GM12878 (cell line): ENCODE data around the gene CNTNAP2. TPM values are rescaled to one million over a fixed set of nuclear protein-coding genes. Genes with fewer than 3 reads are reported as not detected.

Experiments
- ATAC-seq: fragments of 200-7000 bp; cut with Tn5 transposase; 3 replicates; pipeline ENCODE4 v1.9.1; 2020; ENCODE audit warnings: mild to moderate bottlenecking, moderate library complexity
- BruUV-seq: library from RNA; stranded (reverse); fragments of 400-500 nt; replicated peaks from 2 replicates; lab custom pipeline; 2021; lab: Mats Ljungman, UMichigan
- CTCF ChIA-PET: fragments of 300-600 bp; sonication (Branson Sonifier 250); formaldehyde crosslinking; extraction: SDS; loops from one replicate; lab custom pipeline; 2021; ENCODE audit warnings: inconsistent platforms; lab: Yijun Ruan, JAX
- POLR2A ChIA-PET: fragments of 350-600 bp; formaldehyde crosslinking; extraction: SDS; loops from one replicate; lab custom pipeline; 2021; ENCODE audit warnings: inconsistent platforms; lab: Charles Lee
- RAD21 ChIA-PET: fragments of 300-600 bp; sonication (Branson Sonifier 250); formaldehyde crosslinking; loops from one replicate; lab custom pipeline; 2023; ENCODE audit warnings: antibody characterized with exemption; ENCODE audit not compliant: unreplicated experiment; lab: Charles Lee
- SMC1A ChIA-PET: fragments of 300-600 bp; sonication (Branson Sonifier 250); formaldehyde crosslinking; loops from one replicate; lab custom pipeline; 2023; ENCODE audit not compliant: unreplicated experiment, uncharacterized antibody; lab: Charles Lee
- DNase-seq: peaks from one replicate; pipeline ENCODE4 v3.0.0-alpha.2; 2011; ENCODE audit warnings: low read depth, low spot score
- FAIRE-seq: peaks from 3 replicates; lab custom pipeline; 2011; peaks lifted over from hg19 to GRCh38; lab: Jason Lieb, UNC
- H2AFZ ChIP-seq: 2 replicates; pipeline ENCODE4 v1.6.0; 2011; ENCODE audit warnings: low read depth, low read length, control low read depth; ENCODE audit not compliant: control insufficient read depth
- H3K27ac ChIP-seq: 2 replicates; pipeline ENCODE4 v1.5.1; 2011; ENCODE audit warnings: control low read depth; ENCODE audit not compliant: control insufficient read depth, insufficient read depth
- H3K27me3 ChIP-seq, 2 experiments: replicated peaks in 1 of 2; 2 replicates each; pipeline versions ENCODE4 v1.6.0 to v1.6.1; 2011; ENCODE audit warnings: low read length in 1 of 2; ENCODE audit not compliant: control insufficient read depth in 2 of 2, insufficient read depth in 2 of 2
- H3K36me3 ChIP-seq, 2 experiments: 2 replicates each; pipeline ENCODE4 v1.5.1; 2011; ENCODE audit warnings: low read length in 1 of 2; ENCODE audit not compliant: control insufficient read depth in 2 of 2, insufficient read depth in 2 of 2
- H3K4me1 ChIP-seq: 2 replicates; pipeline ENCODE4 v1.6.1; 2011; ENCODE audit warnings: mild to moderate bottlenecking, low read length, moderate library complexity, mixed read lengths; ENCODE audit not compliant: control insufficient read depth, insufficient read depth
- H3K4me2 ChIP-seq: 2 replicates; pipeline ENCODE4 v1.6.0; 2011; ENCODE audit warnings: control low read depth; ENCODE audit not compliant: control insufficient read depth, insufficient read depth
- H3K4me3 ChIP-seq: fragments of 200-600 bp; sonication (generic); 2 replicates; pipeline ENCODE4 v1.5.1; 2016
- H3K79me2 ChIP-seq: 2 replicates; pipeline ENCODE4 v1.6.0; 2011; ENCODE audit warnings: low read length; ENCODE audit not compliant: control insufficient read depth, insufficient read depth
- H3K9ac ChIP-seq: 2 replicates; pipeline ENCODE4 v1.8.0; 2011; ENCODE audit warnings: low read length, control low read depth, mixed read lengths; ENCODE audit not compliant: control insufficient read depth, insufficient read depth
- H3K9me3 ChIP-seq: replicated peaks from 3 replicates; pipeline ENCODE4 v1.5.1; 2011; ENCODE audit warnings: mild to moderate bottlenecking, low read length; ENCODE audit not compliant: control insufficient read depth, insufficient read depth
- H4K20me1 ChIP-seq: 2 replicates; pipeline ENCODE4 v1.6.0; 2011; ENCODE audit not compliant: control insufficient read depth, insufficient read depth
- CHD4 ChIP-seq: fragments of 200-600 bp; sonication (generic); IDR thresholded peaks from 2 replicates; pipeline ENCODE4 v1.6.1; 2016; ENCODE audit warnings: mild to moderate bottlenecking
- DPF2 ChIP-seq: fragments of 450-650 bp; IDR thresholded peaks from 2 replicates; pipeline ENCODE4 v1.6.1; 2017; ENCODE audit warnings: mild to moderate bottlenecking
- ETV6 ChIP-seq, 2 experiments: fragments of 450-650 bp in 1 of 2; IDR thresholded peaks in 1 of 2; conservative IDR thresholded peaks in 1 of 2; 2 replicates each; pipeline ENCODE4 v1.6.1; 2014; ENCODE audit warnings: antibody characterized with exemption in 1 of 2, borderline replicate concordance in 1 of 2, low read depth in 1 of 2, mild to moderate bottlenecking in 1 of 2, moderate library complexity in 1 of 2
- JUND ChIP-seq: IDR thresholded peaks from 2 replicates; pipeline ENCODE4 v1.6.1; 2012; ENCODE audit warnings: low read depth, mild to moderate bottlenecking, low read length, improper control_type of control experiment, moderate library complexity
- MEF2B ChIP-seq: fragments of 450-650 bp; IDR thresholded peaks from 2 replicates; pipeline ENCODE4 v1.6.1; 2018; ENCODE audit warnings: mild to moderate bottlenecking, moderate library complexity; ENCODE audit not compliant: partially characterized antibody, poor library complexity, severe bottlenecking
- PBX3 ChIP-seq: IDR thresholded peaks from 2 replicates; pipeline ENCODE4 v1.6.1; 2011; ENCODE audit warnings: mild to moderate bottlenecking, low read depth, low read length, moderate library complexity; ENCODE audit not compliant: insufficient replicate concordance
- SMC3 ChIP-seq: IDR thresholded peaks from 2 replicates; pipeline ENCODE4 v1.6.1; 2011; ENCODE audit warnings: low read length, improper control_type of control experiment, borderline replicate concordance
- WRNIP1 ChIP-seq: IDR thresholded peaks from 2 replicates; pipeline ENCODE4 v1.6.1; 2011; ENCODE audit warnings: low read depth, low read length, improper control_type of control experiment, borderline replicate concordance
- ZBTB33 ChIP-seq: fragments of 450-650 bp; IDR thresholded peaks from 2 replicates; pipeline ENCODE4 v1.6.1; 2017; ENCODE audit warnings: mild to moderate bottlenecking
- WGBS: methylation state at CpG from one replicate; pipeline ENCODE4 v1.1.6; 2016; ENCODE audit warnings: low lambda C conversion rate; ENCODE audit not compliant: insufficient replicate concordance, insufficient coverage; ENCODE audit errors: missing lambda C conversion rate; 5-methylcytosine and 5-hydroxymethylcytosine counted together
- in situ Hi-C: fragments of 300-500 bp; cut with MboI; formaldehyde crosslinking; loops from 9 replicates; pipeline ENCODE4 v1.14.3; 2018; ENCODE audit warnings: mixed read lengths
- intact Hi-C: fragments of 100-400 bp; cut with micrococcal nuclease; formaldehyde crosslinking; loops from one replicate; pipeline ENCODE4 v1.14.2; 2022; ENCODE audit not compliant: unreplicated experiment
- polyA plus RNA-seq, 11 experiments: library from polyadenylated mRNA; depleted of rRNA in 4 of 11; unstranded in 6 of 11; stranded (reverse) in 5 of 11; fragments of >200 nt; fragmentation: Nextera tagmentation in 4 of 11; fragmentation: Illumina TruSeq in 1 of 11; extraction: Ambion mirVana in 4 of 11; extraction: Trizol in 1 of 11; gene quantifications; 1 replicate in 1 of 11; 2 replicates in 10 of 11; pipeline versions ENCODE4 v1.2.1 to v1.2.3, GENCODE V29; 2011 to 2016; ENCODE audit warnings: inconsistent platforms in 2 of 11, missing spikeins in 2 of 11, low read depth in 1 of 11
- total RNA-seq, 4 experiments: library from RNA; depleted of rRNA in 3 of 4; stranded (reverse); fragments of >200 nt in 3 of 4; fragmentation: Illumina TruSeq in 1 of 4; extraction: Trizol in 1 of 4; gene quantifications; 2 replicates each; pipeline versions ENCODE4 v1.2.1 to v1.2.3, GENCODE V29; 2013 to 2021

The CNTNAP2 gene
- total and polyA plus RNA-seq, 10 of the 15 experiments (the other 5 are each of a cell fraction or from before 2014, with no cell fraction given), result 0.03 to 0.08 (median 0.03) TPM; not detected in 7

DNA sequence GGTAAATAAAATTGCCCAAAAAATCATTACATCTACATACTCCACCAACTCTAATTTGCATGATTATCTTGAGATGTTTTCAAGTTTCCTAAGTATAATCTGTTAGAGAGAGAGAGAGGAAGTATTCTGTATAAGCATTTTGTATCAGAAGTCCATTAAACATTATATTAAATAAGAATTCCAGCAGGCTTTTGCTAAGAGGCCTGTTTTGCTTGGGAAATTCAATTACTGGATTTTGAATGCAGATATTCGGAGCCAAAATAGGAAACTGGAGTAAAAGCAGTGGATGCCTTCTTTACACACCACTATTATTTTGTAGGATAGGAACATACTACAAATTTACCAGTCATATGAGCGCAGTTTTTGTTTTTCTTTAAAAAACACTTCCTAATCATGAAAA is 727.8 kb downstream of the CNTNAP2 start:
- no TSS peak for BruUV-seq
- Histone ChIP-seq H2AFZ (no peak overlapping the region), H3K4me3 (no peak overlapping the region), H3K79me2 (no peaks in the 10 kb centered on the region), H3K4me1 (no peaks in the 10 kb centered on the region), H3K27ac (no peak overlapping the region), H4K20me1 (no peaks in the 10 kb centered on the region), H3K9me3 (no peaks in the 10 kb centered on the region), H3K27me3 (no peaks in the 10 kb centered on the region), H3K36me3 (no peaks in the 10 kb centered on the region), H3K9ac (no peak overlapping the region), H3K4me2 (no peak overlapping the region)
- 38% methylated on average over 2 of the region's 2 CpGs for WGBS
- TF ChIP-seq DPF2, result no peak
- no peak for TF ChIP-seq MEF2B
- TF ChIP-seq ZBTB33, result no peak
- TF ChIP-seq ETV6 (conservative IDR thresholded peaks at IDR 0.05 in 1 of 2, IDR thresholded peaks at IDR 0.05 in 1 of 2; ENCODE audit: borderline replicate concordance in 1 of 2, low read depth in 1 of 2), result no peak
- TF ChIP-seq SMC3, result no peak
- TF ChIP-seq WRNIP1, result no peak
- intact Hi-C loops, result no loop called here
- ChIA-PET POLR2A (no interaction called here), RAD21 (no interaction called here), CTCF (no interaction called here), SMC1A (no interaction called here)
- in situ Hi-C loops, result no loop called here
- DNase-seq, result no peak
- FAIRE-seq, result no peak
- no peak for ATAC-seq

- Histone ChIP-seq H3K4me1 (no peaks in the 10 kb centered on the region), H4K20me1 (no peaks in the 10 kb centered on the region), H3K27me3 (no peaks in the 10 kb centered on the region), H2AFZ (no peak overlapping the region), H3K4me3 (no peak overlapping the region), H3K79me2 (no peaks in the 10 kb centered on the region), H3K9me3 (no peaks in the 10 kb centered on the region), H3K4me2 (no peak overlapping the region), H3K36me3 (no peaks in the 10 kb centered on the region), H3K9ac (no peak overlapping the region), H3K27ac (no peak overlapping the region)
- no peak for DNase-seq
- CTCF ChIA-PET, result no interaction called here
- RAD21 ChIA-PET, result no interaction called here
- POLR2A ChIA-PET, result no interaction called here
- TF ChIP-seq CHD4, result no peak
- TF ChIP-seq JUND, result no peak
- TF ChIP-seq PBX3, result no peak
- intact Hi-C loops (no loop called here), in situ Hi-C loops (no loop called here)
- no TSS peak for BruUV-seq
- FAIRE-seq, result no peak
- ATAC-seq, result no peak
- SMC1A ChIA-PET, result no interaction called here
These were observed 742.1 kb downstream of the CNTNAP2 start for GRCh38 chr7:146858690-146859089.
